K562 (cell line): ENCODE data around the gene SEZ6. TPM values are rescaled to one million over a fixed set of nuclear protein-coding genes. Genes with fewer than 3 reads are reported as not detected.

ENCODE experiments used
- ATAC-seq: fragments of 200-7000 bp; cut with Tn5 transposase; 3 replicates; pipeline ENCODE4 v1.9.1; 2020; ENCODE audit warnings: moderate library complexity
- BruUV-seq: library from RNA; stranded (reverse); fragments of 400-500 nt; replicated peaks from 2 replicates; lab custom pipeline; 2021; lab: Mats Ljungman, UMichigan
- CTCF ChIA-PET: fragments of 300-600 bp; formaldehyde crosslinking; extraction: SDS; loops from one replicate; lab custom pipeline; 2021; ENCODE audit warnings: low intra/inter-chr PET ratio; lab: Yijun Ruan, JAX
- POLR2A ChIA-PET: fragments of 300-600, 350-650 bp; sonication (Branson Sonifier 250); formaldehyde crosslinking; extraction: SDS; loops from one replicate; lab custom pipeline; 2021; ENCODE audit warnings: antibody characterized with exemption, inconsistent platforms; lab: Yijun Ruan, JAX
- DNase-seq, 4 experiments: peaks; one replicate each; pipeline versions ENCODE4 v3.0.0 to v3.0.0-alpha.2; 2011 to 2018; ENCODE audit warnings: low spot score in 3 of 4, mixed read lengths in 3 of 4; ENCODE audit errors: extremely low read depth in 1 of 4
- FAIRE-seq: peaks from 2 replicates; lab custom pipeline; 2011; peaks lifted over from hg19 to GRCh38; lab: Jason Lieb, UNC
- H2AFZ ChIP-seq: 2 replicates; pipeline ENCODE4 v1.6.0; 2011; ENCODE audit warnings: low read depth, low read length, control low read depth, inconsistent platforms
- H3K27ac ChIP-seq: fragments of 200-600 bp; 3 replicates; pipeline ENCODE4 v1.8.0; 2011; ENCODE audit warnings: low read depth, mild to moderate bottlenecking, control low read depth, inconsistent platforms, low read length, moderate library complexity, mixed read lengths; ENCODE audit errors: extremely low read depth
- H3K27me3 ChIP-seq, 2 experiments: fragments of 300-600 bp in 1 of 2; 2 replicates in 1 of 2; 3 replicates in 1 of 2; pipeline versions ENCODE4 v1.6.0 to v1.8.0; 2011; ENCODE audit warnings: inconsistent platforms in 2 of 2, low read length in 2 of 2, mild to moderate bottlenecking in 1 of 2, mixed read lengths in 1 of 2, moderate library complexity in 1 of 2; ENCODE audit not compliant: control insufficient read depth in 2 of 2, insufficient read depth in 2 of 2
- H3K36me3 ChIP-seq: fragments of 300-600 bp; 3 replicates; pipeline ENCODE4 v1.8.0; 2011; ENCODE audit warnings: mild to moderate bottlenecking, low read length, inconsistent platforms; ENCODE audit not compliant: control insufficient read depth, insufficient read depth
- H3K4me1 ChIP-seq, 2 experiments: fragments of 200-600 bp in 1 of 2; replicated peaks in 1 of 2; 2 replicates in 1 of 2; 3 replicates in 1 of 2; pipeline versions ENCODE4 v1.5.1 to v1.8.0; 2011; ENCODE audit warnings: inconsistent platforms in 2 of 2, low read length in 2 of 2, mild to moderate bottlenecking in 1 of 2, mixed read lengths in 1 of 2, moderate library complexity in 1 of 2; ENCODE audit not compliant: control insufficient read depth in 2 of 2, insufficient read depth in 2 of 2
- H3K4me2 ChIP-seq: 2 replicates; pipeline ENCODE4 v1.6.1; 2011; ENCODE audit warnings: low read length, control low read depth, inconsistent platforms, mixed read lengths; ENCODE audit not compliant: insufficient read depth
- H3K4me3 ChIP-seq: fragments of 200-600 bp; sonication (generic), shearing (Covaris generic); 2 replicates; pipeline ENCODE4 v1.5.1; 2016; ENCODE audit warnings: control low read depth, inconsistent platforms
- H3K79me2 ChIP-seq: fragments of 200-600 bp; 3 replicates; pipeline ENCODE4 v1.8.0; 2011; ENCODE audit warnings: low read length, inconsistent platforms; ENCODE audit not compliant: control insufficient read depth, insufficient read depth
- H3K9ac ChIP-seq, 2 experiments: 2 replicates each; pipeline versions ENCODE4 v1.6.0 to v1.6.1; 2011; ENCODE audit warnings: low read depth in 2 of 2, low read length in 2 of 2, control low read depth in 1 of 2, inconsistent platforms in 1 of 2, mild to moderate bottlenecking in 1 of 2, mixed read lengths in 1 of 2; ENCODE audit not compliant: insufficient read depth in 1 of 2
- H3K9me1 ChIP-seq: one replicate; pipeline ENCODE4 v1.6.0; 2011; ENCODE audit warnings: inconsistent platforms, mild to moderate bottlenecking, low read length, moderate library complexity; ENCODE audit not compliant: control insufficient read depth, insufficient read depth
- H3K9me3 ChIP-seq: replicated peaks from 2 replicates; pipeline ENCODE4 v1.5.1; 2011; ENCODE audit warnings: low read depth, low read length, inconsistent platforms; ENCODE audit not compliant: control insufficient read depth, insufficient read depth
- H4K20me1 ChIP-seq: replicated peaks from 2 replicates; pipeline ENCODE4 v1.6.1; 2011; ENCODE audit warnings: low read length, inconsistent platforms, mixed read lengths; ENCODE audit not compliant: control insufficient read depth, insufficient read depth
- HCFC1 ChIP-seq: IDR thresholded peaks from 2 replicates; pipeline ENCODE4 v1.6.1; 2012; ENCODE audit warnings: low read depth, low read length, improper control_type of control experiment
- HDAC3 ChIP-seq: fragments of 450-650 bp; IDR thresholded peaks from 2 replicates; pipeline ENCODE4 v1.6.1; 2018; ENCODE audit warnings: borderline replicate concordance, mild to moderate bottlenecking, moderate library complexity; ENCODE audit not compliant: partially characterized antibody
- KDM2B ChIP-seq: fragments of 250-450 bp; sonication (Bioruptor Pico); IDR thresholded peaks from 2 replicates; pipeline ENCODE4 v1.8.0; 2021; ENCODE audit warnings: mild to moderate bottlenecking, moderate library complexity
- KDM4B ChIP-seq, 2 experiments: fragments of 450-650 bp in 1 of 2; sonication (generic) in 1 of 2; IDR thresholded peaks; 2 replicates each; pipeline ENCODE4 v1.6.1; 2016 to 2017; ENCODE audit warnings: borderline replicate concordance in 2 of 2, antibody characterized with exemption in 1 of 2, low read depth in 1 of 2, mild to moderate bottlenecking in 1 of 2
- PCBP1 ChIP-seq: fragments of 200-400 bp; formaldehyde crosslinking; IDR thresholded peaks from 2 replicates; pipeline ENCODE4 v1.6.1; 2018; ENCODE audit warnings: mild to moderate bottlenecking, low read depth, low read length; ENCODE audit not compliant: poor library complexity, severe bottlenecking
- PHF8 ChIP-seq: fragments of 200-600 bp; sonication (generic); IDR thresholded peaks from 2 replicates; pipeline ENCODE4 v1.6.1; 2012; ENCODE audit warnings: mixed run types, mild to moderate bottlenecking, inconsistent platforms, low read length, moderate library complexity, borderline replicate concordance
- SIN3A ChIP-seq, 2 experiments: fragments of 150-350 bp in 1 of 2; IDR thresholded peaks; 2 replicates each; pipeline ENCODE4 v1.6.1; 2011 to 2016; ENCODE audit warnings: borderline replicate concordance in 2 of 2, low read depth in 2 of 2, low read length in 2 of 2, mild to moderate bottlenecking in 2 of 2, moderate library complexity in 2 of 2; ENCODE audit not compliant: control insufficient read depth in 1 of 2
- SREBF1 ChIP-seq: fragments of 150-350 bp; IDR thresholded peaks from 2 replicates; pipeline ENCODE4 v1.6.1; 2014; ENCODE audit warnings: antibody characterized with exemption, low read depth, low read length, borderline replicate concordance
- SRSF1 ChIP-seq: fragments of 200-400 bp; formaldehyde crosslinking; IDR thresholded peaks from 2 replicates; pipeline ENCODE4 v1.6.1; 2017; ENCODE audit warnings: mild to moderate bottlenecking, low read depth, low read length, moderate library complexity
- XRCC5 ChIP-seq: fragments of 200-400 bp; formaldehyde crosslinking; IDR thresholded peaks from 2 replicates; pipeline ENCODE4 v1.6.1; 2017; ENCODE audit warnings: low read depth, mild to moderate bottlenecking, low read length
- ZBTB7A ChIP-seq: IDR thresholded peaks from 2 replicates; pipeline ENCODE4 v1.6.1; 2011; ENCODE audit warnings: low read depth, mild to moderate bottlenecking, low read length, moderate library complexity, borderline replicate concordance; ENCODE audit not compliant: control insufficient read depth
- ZNF57 ChIP-seq: fragments of 450-650 bp; formaldehyde crosslinking; IDR thresholded peaks from 2 replicates; pipeline ENCODE4 v1.4.0; 2020; ENCODE audit warnings: mild to moderate bottlenecking, moderate library complexity
- WGBS: fragments of 100-300 bp; shearing (Covaris generic); methylation state at CpG from one replicate; pipeline ENCODE4 v1.1.6; 2016; ENCODE audit warnings: low coverage, mixed read lengths; ENCODE audit not compliant: insufficient coverage; ENCODE audit errors: missing lambda C conversion rate; 5-methylcytosine and 5-hydroxymethylcytosine counted together
- in situ Hi-C: fragments of 300-500 bp; cut with MboI; formaldehyde crosslinking; loops from 4 replicates; pipeline ENCODE4 v1.15.0; 2018; ENCODE audit warnings: inconsistent platforms, mixed read lengths
- intact Hi-C: fragments of 100-400 bp; cut with micrococcal nuclease; formaldehyde crosslinking; loops from 2 replicates; pipeline ENCODE4 v1.14.2; 2022
- polyA plus RNA-seq, 8 experiments: library from polyadenylated mRNA; depleted of rRNA in 4 of 8; stranded (reverse) in 5 of 8; unstranded in 3 of 8; fragments of >200 nt; fragmentation: Nextera tagmentation in 2 of 8; fragmentation: Illumina TruSeq in 1 of 8; extraction: Ambion mirVana in 2 of 8; extraction: Trizol in 1 of 8; gene quantifications; 2 replicates each; pipeline versions ENCODE4 v1.2.1 to v1.2.3, GENCODE V29; 2011 to 2014; ENCODE audit warnings: inconsistent platforms in 1 of 8, missing spikeins in 1 of 8
- total RNA-seq, 7 experiments: library from RNA; depleted of rRNA in 6 of 7; stranded (reverse); fragments of >200 nt in 6 of 7; fragmentation: Illumina TruSeq in 2 of 7; extraction: Trizol in 2 of 7; gene quantifications; 2 replicates each; pipeline versions ENCODE4 v1.2.1 to v1.2.3, GENCODE V29; 2011 to 2021; ENCODE audit warnings: low replicate concordance in 1 of 7
- TF ChIP-seq, protein P1 (sequence below): fragments of 450-650 bp; IDR thresholded peaks from 2 replicates; pipeline ENCODE4 v1.6.1; 2018; ENCODE audit not compliant: partially characterized antibody
- TF ChIP-seq, protein P2 (sequence below), 3 experiments: fragments of 200-800 bp in 1 of 3; sonication (Bioruptor generic) in 1 of 3; sonication (generic) in 1 of 3; formaldehyde crosslinking in 1 of 3; IDR thresholded peaks; 2 replicates each; pipeline versions ENCODE4 v1.6.1 to v1.8.0; 2016 to 2022; ENCODE audit warnings: mild to moderate bottlenecking in 2 of 3, missing compliant biosample characterization in 2 of 3, missing genetic modification characterization in 2 of 3, missing genetic modification reagents in 1 of 3

SEZ6 gene
- total and polyA plus RNA-seq, 9 of the 15 experiments (the other 6 are each of a cell fraction or from before 2014, with no cell fraction given) = not detected

GRCh38 chr17:28950752-28951427, 54.9 kb downstream of the SEZ6 start:
- intact Hi-C loops = loop anchor here (5.0 kb wide), 2 partner anchors 49 to 104 kb away; partner anchors contain the start of gene DHRS13
- Histone ChIP-seq H3K4me3 (peak overlapping the region; percentile 61), H3K79me2 (peaks cover 53% of the 10 kb centered on the region), H2AFZ (peak overlapping the region; percentile 67), H3K27ac (peak overlapping the region; percentile 72), H3K4me1 (peaks cover 18 to 21% of the 10 kb centered on the region in 2 experiments), H3K36me3 (peaks cover 27% of the 10 kb centered on the region; the same call in 2 of the 3 replicates), H4K20me1 (peaks cover 6% of the 10 kb centered on the region), H3K4me2 (peak overlapping the region; percentile 92), H3K27me3 (no peaks in the 10 kb centered on the region; a peak in 1 of 5 replicates), H3K9me3 (no peaks in the 10 kb centered on the region), H3K9me1 (no peaks in the 10 kb centered on the region), H3K9ac (peak overlapping the region; percentile 80 to 95)
- DNase-seq (no peak), FAIRE-seq (no peak), ATAC-seq (peak; percentile 4)
- no TSS peak for BruUV-seq
- in situ Hi-C loops = no loop called here
- ChIA-PET POLR2A (interaction anchor here (0.6 to 2.5 kb wide), 20 partner anchors 10 to 353 kb away, joined by 3 to 24 read pairs (median 4); partner anchors contain the start of gene TLCD1), CTCF (no interaction called here)
- TF ChIP-seq HDAC3 = peak; percentile 90
- TF ChIP-seq PCBP1 = peak; percentile 78
- no peak for TF ChIP-seq ZNF57 (CRISPR knock-in tag)
- TF ChIP-seq PHF8 = peak; percentile 9; the same call in 1 of the 2 replicates
- no peak for TF ChIP-seq KDM2B
- TF ChIP-seq, protein P1, sequence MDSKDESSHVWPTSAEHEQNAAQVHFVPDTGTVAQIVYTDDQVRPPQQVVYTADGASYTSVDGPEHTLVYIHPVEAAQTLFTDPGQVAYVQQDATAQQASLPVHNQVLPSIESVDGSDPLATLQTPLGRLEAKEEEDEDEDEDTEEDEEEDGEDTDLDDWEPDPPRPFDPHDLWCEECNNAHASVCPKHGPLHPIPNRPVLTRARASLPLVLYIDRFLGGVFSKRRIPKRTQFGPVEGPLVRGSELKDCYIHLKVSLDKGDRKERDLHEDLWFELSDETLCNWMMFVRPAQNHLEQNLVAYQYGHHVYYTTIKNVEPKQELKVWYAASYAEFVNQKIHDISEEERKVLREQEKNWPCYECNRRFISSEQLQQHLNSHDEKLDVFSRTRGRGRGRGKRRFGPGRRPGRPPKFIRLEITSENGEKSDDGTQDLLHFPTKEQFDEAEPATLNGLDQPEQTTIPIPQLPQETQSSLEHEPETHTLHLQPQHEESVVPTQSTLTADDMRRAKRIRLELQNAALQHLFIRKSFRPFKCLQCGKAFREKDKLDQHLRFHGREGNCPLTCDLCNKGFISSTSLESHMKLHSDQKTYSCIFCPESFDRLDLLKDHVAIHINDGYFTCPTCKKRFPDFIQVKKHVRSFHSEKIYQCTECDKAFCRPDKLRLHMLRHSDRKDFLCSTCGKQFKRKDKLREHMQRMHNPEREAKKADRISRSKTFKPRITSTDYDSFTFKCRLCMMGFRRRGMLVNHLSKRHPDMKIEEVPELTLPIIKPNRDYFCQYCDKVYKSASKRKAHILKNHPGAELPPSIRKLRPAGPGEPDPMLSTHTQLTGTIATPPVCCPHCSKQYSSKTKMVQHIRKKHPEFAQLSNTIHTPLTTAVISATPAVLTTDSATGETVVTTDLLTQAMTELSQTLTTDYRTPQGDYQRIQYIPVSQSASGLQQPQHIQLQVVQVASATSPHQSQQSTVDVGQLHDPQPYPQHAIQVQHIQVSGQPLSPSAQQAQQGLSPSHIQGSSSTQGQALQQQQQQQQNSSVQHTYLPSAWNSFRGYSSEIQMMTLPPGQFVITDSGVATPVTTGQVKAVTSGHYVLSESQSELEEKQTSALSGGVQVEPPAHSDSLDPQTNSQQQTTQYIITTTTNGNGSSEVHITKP = peak; percentile 90
- TF ChIP-seq HCFC1 = 0 out of 2 replicates have a peak, but pooled peaks have one; percentile 14
- no peak for TF ChIP-seq SREBF1
- 0 out of 4 replicates have a peak, but pooled peaks of 1 of the 2 experiments have one; percentile 30 for TF ChIP-seq SIN3A (IDR thresholded peaks at IDR 0.05; ENCODE audit: borderline replicate concordance in 2 of 2, control insufficient read depth in 1 of 2, low read depth in 2 of 2, low read length in 2 of 2)
- peak; percentile 49; the same call in 1 of the 2 replicates for TF ChIP-seq SRSF1
- TF ChIP-seq ZBTB7A = peak; percentile 63
- TF ChIP-seq, protein P2, sequence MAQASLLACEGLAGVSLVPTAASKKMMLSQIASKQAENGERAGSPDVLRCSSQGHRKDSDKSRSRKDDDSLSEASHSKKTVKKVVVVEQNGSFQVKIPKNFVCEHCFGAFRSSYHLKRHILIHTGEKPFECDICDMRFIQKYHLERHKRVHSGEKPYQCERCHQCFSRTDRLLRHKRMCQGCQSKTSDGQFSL (CRISPR knock-in tag; IDR thresholded peaks at IDR 0.05) = no peak
- TF ChIP-seq, protein P2 (tag; IDR thresholded peaks at IDR 0.05) = peak in 1 of 2 experiments; percentile 85; a peak in 2 of 4 replicates
- 0 out of 4 replicates have a peak, but pooled peaks of 1 of the 2 experiments have one; percentile 24 for TF ChIP-seq KDM4B (IDR thresholded peaks at IDR 0.05; ENCODE audit: borderline replicate concordance in 2 of 2, low read depth in 1 of 2)
- 0 out of 2 replicates have a peak, but pooled peaks have one; percentile 7 for TF ChIP-seq XRCC5
- whole genome bisulfite sequencing = 2% methylated on average over 21 of the region's 51 CpGs
